HL-60 (cell line): Measurements from ENCODE around the gene CASP3.

Source experiments
- DNase-seq, 2 experiments: peaks; one replicate each; pipeline ENCODE4 v3.0.0-alpha.2; 2010 to 2020; ENCODE audit warnings: low read depth in 1 of 2, low spot score in 1 of 2
- H3K27ac ChIP-seq: fragments of 250-450 bp; sonication (Bioruptor Pico); replicated peaks from 2 replicates; pipeline ENCODE4 v1.5.1; 2020; ENCODE audit warnings: mild to moderate bottlenecking, moderate library complexity
- H3K27me3 ChIP-seq: fragments of 250-450 bp; sonication (Bioruptor Pico); 2 replicates; pipeline ENCODE4 v1.5.1; 2021; ENCODE audit warnings: mild to moderate bottlenecking, moderate library complexity; ENCODE audit not compliant: insufficient read depth, poor library complexity, severe bottlenecking
- H3K4me3 ChIP-seq: replicated peaks from 2 replicates; pipeline ENCODE4 v1.5.1; 2011; ENCODE audit warnings: mild to moderate bottlenecking, control low read depth, low read length; ENCODE audit not compliant: insufficient read depth
- GABPA ChIP-seq: IDR thresholded peaks from 2 replicates; pipeline ENCODE4 v1.6.1; 2012; ENCODE audit warnings: low read depth
- POLR2AphosphoS5 ChIP-seq: IDR thresholded peaks from 2 replicates; pipeline ENCODE4 v1.6.1; 2012; ENCODE audit warnings: low read depth
- SPI1 ChIP-seq: IDR thresholded peaks from 2 replicates; pipeline ENCODE4 v1.6.1; 2012; ENCODE audit warnings: low read depth, mild to moderate bottlenecking, borderline replicate concordance
- TF ChIP-seq, protein P1 (sequence below): IDR thresholded peaks from one replicate; pipeline ENCODE4 v1.5.1; 2011; ENCODE audit warnings: low read length, control low read depth, inconsistent platforms; ENCODE audit not compliant: insufficient read depth
- TF ChIP-seq, protein P2 (sequence below): IDR thresholded peaks from 2 replicates; pipeline ENCODE4 v1.6.1; 2012; ENCODE audit warnings: low read depth; ENCODE audit not compliant: insufficient replicate concordance

Gene CASP3

DNA sequence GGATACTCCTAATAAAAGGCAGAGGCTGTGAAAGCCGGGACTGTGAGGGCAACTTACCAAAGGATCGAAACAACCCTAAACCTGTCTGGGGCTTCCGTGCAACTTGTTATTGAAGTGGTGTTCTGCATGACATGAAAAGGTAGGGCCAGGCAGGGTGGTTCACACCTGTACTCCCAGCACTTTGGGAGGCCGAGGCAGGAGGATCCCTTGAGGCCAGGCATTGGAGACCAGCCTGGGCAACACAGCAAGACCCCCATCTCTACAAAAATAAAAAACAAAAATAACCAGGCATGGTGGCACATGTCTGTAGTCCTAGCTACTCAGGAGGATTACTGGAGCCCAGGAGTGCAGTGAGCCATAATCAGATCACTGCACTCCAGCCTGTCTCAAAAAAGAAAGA, 12.3 kb downstream of the CASP3 start:
- no peaks in the 10 kb centered on the region for H3K27me3 ChIP-seq
- TF ChIP-seq, protein P1, sequence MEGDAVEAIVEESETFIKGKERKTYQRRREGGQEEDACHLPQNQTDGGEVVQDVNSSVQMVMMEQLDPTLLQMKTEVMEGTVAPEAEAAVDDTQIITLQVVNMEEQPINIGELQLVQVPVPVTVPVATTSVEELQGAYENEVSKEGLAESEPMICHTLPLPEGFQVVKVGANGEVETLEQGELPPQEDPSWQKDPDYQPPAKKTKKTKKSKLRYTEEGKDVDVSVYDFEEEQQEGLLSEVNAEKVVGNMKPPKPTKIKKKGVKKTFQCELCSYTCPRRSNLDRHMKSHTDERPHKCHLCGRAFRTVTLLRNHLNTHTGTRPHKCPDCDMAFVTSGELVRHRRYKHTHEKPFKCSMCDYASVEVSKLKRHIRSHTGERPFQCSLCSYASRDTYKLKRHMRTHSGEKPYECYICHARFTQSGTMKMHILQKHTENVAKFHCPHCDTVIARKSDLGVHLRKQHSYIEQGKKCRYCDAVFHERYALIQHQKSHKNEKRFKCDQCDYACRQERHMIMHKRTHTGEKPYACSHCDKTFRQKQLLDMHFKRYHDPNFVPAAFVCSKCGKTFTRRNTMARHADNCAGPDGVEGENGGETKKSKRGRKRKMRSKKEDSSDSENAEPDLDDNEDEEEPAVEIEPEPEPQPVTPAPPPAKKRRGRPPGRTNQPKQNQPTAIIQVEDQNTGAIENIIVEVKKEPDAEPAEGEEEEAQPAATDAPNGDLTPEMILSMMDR, result no peak
- no peak for TF ChIP-seq POLR2AphosphoS5
- TF ChIP-seq, protein P2, sequence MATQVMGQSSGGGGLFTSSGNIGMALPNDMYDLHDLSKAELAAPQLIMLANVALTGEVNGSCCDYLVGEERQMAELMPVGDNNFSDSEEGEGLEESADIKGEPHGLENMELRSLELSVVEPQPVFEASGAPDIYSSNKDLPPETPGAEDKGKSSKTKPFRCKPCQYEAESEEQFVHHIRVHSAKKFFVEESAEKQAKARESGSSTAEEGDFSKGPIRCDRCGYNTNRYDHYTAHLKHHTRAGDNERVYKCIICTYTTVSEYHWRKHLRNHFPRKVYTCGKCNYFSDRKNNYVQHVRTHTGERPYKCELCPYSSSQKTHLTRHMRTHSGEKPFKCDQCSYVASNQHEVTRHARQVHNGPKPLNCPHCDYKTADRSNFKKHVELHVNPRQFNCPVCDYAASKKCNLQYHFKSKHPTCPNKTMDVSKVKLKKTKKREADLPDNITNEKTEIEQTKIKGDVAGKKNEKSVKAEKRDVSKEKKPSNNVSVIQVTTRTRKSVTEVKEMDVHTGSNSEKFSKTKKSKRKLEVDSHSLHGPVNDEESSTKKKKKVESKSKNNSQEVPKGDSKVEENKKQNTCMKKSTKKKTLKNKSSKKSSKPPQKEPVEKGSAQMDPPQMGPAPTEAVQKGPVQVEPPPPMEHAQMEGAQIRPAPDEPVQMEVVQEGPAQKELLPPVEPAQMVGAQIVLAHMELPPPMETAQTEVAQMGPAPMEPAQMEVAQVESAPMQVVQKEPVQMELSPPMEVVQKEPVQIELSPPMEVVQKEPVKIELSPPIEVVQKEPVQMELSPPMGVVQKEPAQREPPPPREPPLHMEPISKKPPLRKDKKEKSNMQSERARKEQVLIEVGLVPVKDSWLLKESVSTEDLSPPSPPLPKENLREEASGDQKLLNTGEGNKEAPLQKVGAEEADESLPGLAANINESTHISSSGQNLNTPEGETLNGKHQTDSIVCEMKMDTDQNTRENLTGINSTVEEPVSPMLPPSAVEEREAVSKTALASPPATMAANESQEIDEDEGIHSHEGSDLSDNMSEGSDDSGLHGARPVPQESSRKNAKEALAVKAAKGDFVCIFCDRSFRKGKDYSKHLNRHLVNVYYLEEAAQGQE, result no peak
- TF ChIP-seq GABPA, result no peak
- TF ChIP-seq SPI1, result no peak
- H3K4me3 ChIP-seq, result no peak overlapping the region
- no peak for DNase-seq
- H3K27ac ChIP-seq, result no peak overlapping the region

- no peak for DNase-seq
- Histone ChIP-seq H3K27ac (no peak overlapping the region), H3K4me3 (no peak overlapping the region), H3K27me3 (no peaks in the 10 kb centered on the region)
- TF ChIP-seq SPI1 (no peak), GABPA (no peak), POLR2AphosphoS5 (no peak)
- TF ChIP-seq, protein P1, result no peak
- TF ChIP-seq, protein P2, result no peak
Measured at GRCh38 chr4:184636144-184636543, 13.1 kb downstream of the CASP3 start.

DNA sequence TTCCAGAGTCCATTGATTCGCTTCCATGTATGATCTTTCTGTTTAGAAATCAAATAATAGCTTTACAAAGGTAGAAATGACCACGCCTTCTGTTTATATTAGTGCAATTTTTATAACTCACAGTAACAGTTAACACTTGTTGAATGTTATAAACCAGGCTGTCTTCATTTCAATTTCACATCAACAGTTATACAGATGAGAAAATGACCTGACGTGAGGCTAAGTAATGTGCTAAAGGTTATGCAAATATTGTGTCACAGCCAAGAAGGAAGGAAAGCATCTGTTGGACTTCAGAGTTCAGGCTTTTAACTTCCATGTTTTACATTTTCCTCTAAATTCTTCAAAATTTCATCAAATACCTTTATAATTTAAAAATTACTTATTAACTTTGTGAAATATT, 13.9 kb downstream of the CASP3 start:
- Histone ChIP-seq H3K4me3 (no peak overlapping the region), H3K27me3 (no peaks in the 10 kb centered on the region), H3K27ac (no peak overlapping the region)
- TF ChIP-seq, protein P1, result no peak
- TF ChIP-seq GABPA, result no peak
- no peak for TF ChIP-seq SPI1
- TF ChIP-seq, protein P2, result no peak
- TF ChIP-seq POLR2AphosphoS5, result no peak
- no peak for DNase-seq
